SK-N-SH treated with all-trans-retinoic acid at 6 μM for 48 hours (cell line): ENCODE measurements around the gene AFG1L.

Experiments
- ATAC-seq: fragments of 200-7000 bp; cut with Tn5 transposase; 3 replicates; pipeline ENCODE4 v1.9.1; 2020; ENCODE audit warnings: mild to moderate bottlenecking, moderate library complexity
- ARNTL ChIP-seq: fragments of 450-650 bp; formaldehyde crosslinking; IDR thresholded peaks from 2 replicates; pipeline ENCODE4 v1.5.0; 2020; ENCODE audit warnings: low read depth, mild to moderate bottlenecking, moderate library complexity, borderline replicate concordance
- BACH2 ChIP-seq: fragments of 250-450 bp; sonication (Bioruptor Pico); IDR thresholded peaks from 2 replicates; pipeline ENCODE4 v1.9.0; 2021; ENCODE audit warnings: mild to moderate bottlenecking, borderline replicate concordance
- CSDC2 ChIP-seq: fragments of 250-450 bp; sonication (Bioruptor Pico); IDR thresholded peaks from 2 replicates; pipeline ENCODE4 v1.5.0; 2020; ENCODE audit warnings: mild to moderate bottlenecking, moderate library complexity
- ESRRG ChIP-seq: fragments of 250-450 bp; sonication (Bioruptor Pico); IDR thresholded peaks from 2 replicates; pipeline ENCODE4 v1.6.1; 2021; ENCODE audit warnings: mild to moderate bottlenecking
- GLIS3 ChIP-seq: fragments of 250-450 bp; sonication (Bioruptor Pico); IDR thresholded peaks from 2 replicates; pipeline ENCODE4 v1.5.0; 2020; ENCODE audit warnings: mild to moderate bottlenecking, moderate library complexity
- ISL1 ChIP-seq: fragments of 250-450 bp; sonication (Bioruptor Pico); IDR thresholded peaks from 2 replicates; pipeline ENCODE4 v2.1.2; 2022; ENCODE audit warnings: mild to moderate bottlenecking, moderate library complexity
- OSR1 ChIP-seq: fragments of 250-450 bp; sonication (Bioruptor Pico); IDR thresholded peaks from 2 replicates; pipeline ENCODE4 v1.8.0; 2022; ENCODE audit warnings: moderate library complexity, mild to moderate bottlenecking, inconsistent platforms
- PPARA ChIP-seq: fragments of 250-450 bp; sonication (Bioruptor Pico); IDR thresholded peaks from 2 replicates; pipeline ENCODE4 v1.5.0; 2020; ENCODE audit warnings: mild to moderate bottlenecking, borderline replicate concordance
- RARB ChIP-seq: fragments of 250-450 bp; sonication (Bioruptor Pico); IDR thresholded peaks from 2 replicates; pipeline ENCODE4 v1.8.0; 2021; ENCODE audit warnings: mild to moderate bottlenecking, moderate library complexity
- SNAI2 ChIP-seq: fragments of 250-450 bp; sonication (Bioruptor Pico); IDR thresholded peaks from 2 replicates; pipeline ENCODE4 v1.5.0; 2020; ENCODE audit warnings: mild to moderate bottlenecking, moderate library complexity
- TOX ChIP-seq: fragments of 250-450 bp; sonication (Bioruptor Pico); IDR thresholded peaks from 2 replicates; pipeline ENCODE4 v1.8.0; 2021; ENCODE audit warnings: mild to moderate bottlenecking, moderate library complexity, borderline replicate concordance
- ZC3H10 ChIP-seq: fragments of 250-450 bp; sonication (Bioruptor Pico); IDR thresholded peaks from 2 replicates; pipeline ENCODE4 v1.5.1; 2021; ENCODE audit warnings: mild to moderate bottlenecking, moderate library complexity
- ZFP3 ChIP-seq: fragments of 250-450 bp; sonication (Bioruptor Pico); IDR thresholded peaks from 2 replicates; pipeline ENCODE4 v1.5.0; 2020; ENCODE audit warnings: mild to moderate bottlenecking, moderate library complexity
- ZNF565 ChIP-seq: fragments of 450-650 bp; formaldehyde crosslinking; conservative IDR thresholded peaks from 2 replicates; pipeline ENCODE4 v1.5.0; 2020; ENCODE audit warnings: low read depth, mild to moderate bottlenecking, moderate library complexity
- ZNF70 ChIP-seq: fragments of 450-650 bp; formaldehyde crosslinking; IDR thresholded peaks from 2 replicates; pipeline ENCODE4 v1.5.0; 2020; ENCODE audit warnings: mild to moderate bottlenecking, moderate library complexity
- ZNF8 ChIP-seq: fragments of 450-650 bp; formaldehyde crosslinking; IDR thresholded peaks from 2 replicates; pipeline ENCODE4 v1.5.0; 2020; ENCODE audit warnings: mild to moderate bottlenecking, moderate library complexity
- TF ChIP-seq, protein P1 (sequence below): fragments of 250-450 bp; sonication (Bioruptor Pico); IDR thresholded peaks from 2 replicates; pipeline ENCODE4 v1.8.0; 2020; ENCODE audit warnings: mild to moderate bottlenecking, moderate library complexity, borderline replicate concordance
- TF ChIP-seq, protein P2 (sequence below): fragments of 250-450 bp; sonication (Bioruptor Pico); IDR thresholded peaks from 2 replicates; pipeline ENCODE4 v1.5.0; 2020; ENCODE audit warnings: mild to moderate bottlenecking, moderate library complexity
- TF ChIP-seq, protein P3 (sequence below): fragments of 250-450 bp; sonication (Bioruptor Pico); IDR thresholded peaks from 2 replicates; pipeline ENCODE4 v1.8.0; 2021; ENCODE audit warnings: low read depth, mild to moderate bottlenecking, moderate library complexity, borderline replicate concordance
- TF ChIP-seq, protein P4 (sequence below): fragments of 250-450 bp; sonication (Bioruptor Pico); IDR thresholded peaks from 2 replicates; pipeline ENCODE4 v1.5.1; 2020; ENCODE audit warnings: low read depth, mild to moderate bottlenecking, moderate library complexity
- TF ChIP-seq, protein P5 (sequence below): fragments of 250-450 bp; sonication (Bioruptor Pico); IDR thresholded peaks from 2 replicates; pipeline ENCODE4 v1.5.1; 2021; ENCODE audit warnings: mild to moderate bottlenecking, moderate library complexity

The AFG1L gene

DNA sequence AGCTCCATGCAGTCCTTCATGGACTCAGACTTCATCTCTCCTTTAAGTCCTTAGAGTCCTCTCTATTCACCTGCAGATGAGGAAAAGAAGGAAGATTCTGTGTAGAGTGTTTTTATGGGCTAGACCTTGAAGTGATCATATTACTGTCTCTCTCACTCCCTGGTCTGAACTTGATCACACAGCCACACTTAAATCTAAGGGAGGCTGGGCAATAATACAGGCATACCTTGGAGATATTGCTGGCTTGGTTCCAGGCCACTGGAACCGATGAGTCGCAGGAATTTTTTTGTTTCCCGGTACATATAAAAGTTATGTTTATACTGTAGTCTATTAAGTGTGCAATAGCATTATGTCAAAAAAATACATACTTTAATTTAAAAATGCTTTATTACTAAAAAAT lies 206.7 kb downstream of the AFG1L start:
- TF ChIP-seq, protein P1, sequence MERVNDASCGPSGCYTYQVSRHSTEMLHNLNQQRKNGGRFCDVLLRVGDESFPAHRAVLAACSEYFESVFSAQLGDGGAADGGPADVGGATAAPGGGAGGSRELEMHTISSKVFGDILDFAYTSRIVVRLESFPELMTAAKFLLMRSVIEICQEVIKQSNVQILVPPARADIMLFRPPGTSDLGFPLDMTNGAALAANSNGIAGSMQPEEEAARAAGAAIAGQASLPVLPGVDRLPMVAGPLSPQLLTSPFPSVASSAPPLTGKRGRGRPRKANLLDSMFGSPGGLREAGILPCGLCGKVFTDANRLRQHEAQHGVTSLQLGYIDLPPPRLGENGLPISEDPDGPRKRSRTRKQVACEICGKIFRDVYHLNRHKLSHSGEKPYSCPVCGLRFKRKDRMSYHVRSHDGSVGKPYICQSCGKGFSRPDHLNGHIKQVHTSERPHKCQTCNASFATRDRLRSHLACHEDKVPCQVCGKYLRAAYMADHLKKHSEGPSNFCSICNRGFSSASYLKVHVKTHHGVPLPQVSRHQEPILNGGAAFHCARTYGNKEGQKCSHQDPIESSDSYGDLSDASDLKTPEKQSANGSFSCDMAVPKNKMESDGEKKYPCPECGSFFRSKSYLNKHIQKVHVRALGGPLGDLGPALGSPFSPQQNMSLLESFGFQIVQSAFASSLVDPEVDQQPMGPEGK (CRISPR knock-in tag): no peak
- TF ChIP-seq CSDC2 (no peak), TOX (CRISPR knock-in tag) (no peak), ZC3H10 (CRISPR knock-in tag) (no peak), ARNTL (CRISPR knock-in tag) (no peak), ISL1 (no peak), BACH2 (CRISPR knock-in tag) (no peak), ZNF565 (CRISPR knock-in tag) (no peak), PPARA (no peak), ZNF70 (CRISPR knock-in tag) (no peak), ZNF8 (CRISPR knock-in tag) (no peak), GLIS3 (CRISPR knock-in tag) (no peak), ESRRG (no peak), ZFP3 (no peak), SNAI2 (CRISPR knock-in tag) (no peak)
- TF ChIP-seq, protein P2, sequence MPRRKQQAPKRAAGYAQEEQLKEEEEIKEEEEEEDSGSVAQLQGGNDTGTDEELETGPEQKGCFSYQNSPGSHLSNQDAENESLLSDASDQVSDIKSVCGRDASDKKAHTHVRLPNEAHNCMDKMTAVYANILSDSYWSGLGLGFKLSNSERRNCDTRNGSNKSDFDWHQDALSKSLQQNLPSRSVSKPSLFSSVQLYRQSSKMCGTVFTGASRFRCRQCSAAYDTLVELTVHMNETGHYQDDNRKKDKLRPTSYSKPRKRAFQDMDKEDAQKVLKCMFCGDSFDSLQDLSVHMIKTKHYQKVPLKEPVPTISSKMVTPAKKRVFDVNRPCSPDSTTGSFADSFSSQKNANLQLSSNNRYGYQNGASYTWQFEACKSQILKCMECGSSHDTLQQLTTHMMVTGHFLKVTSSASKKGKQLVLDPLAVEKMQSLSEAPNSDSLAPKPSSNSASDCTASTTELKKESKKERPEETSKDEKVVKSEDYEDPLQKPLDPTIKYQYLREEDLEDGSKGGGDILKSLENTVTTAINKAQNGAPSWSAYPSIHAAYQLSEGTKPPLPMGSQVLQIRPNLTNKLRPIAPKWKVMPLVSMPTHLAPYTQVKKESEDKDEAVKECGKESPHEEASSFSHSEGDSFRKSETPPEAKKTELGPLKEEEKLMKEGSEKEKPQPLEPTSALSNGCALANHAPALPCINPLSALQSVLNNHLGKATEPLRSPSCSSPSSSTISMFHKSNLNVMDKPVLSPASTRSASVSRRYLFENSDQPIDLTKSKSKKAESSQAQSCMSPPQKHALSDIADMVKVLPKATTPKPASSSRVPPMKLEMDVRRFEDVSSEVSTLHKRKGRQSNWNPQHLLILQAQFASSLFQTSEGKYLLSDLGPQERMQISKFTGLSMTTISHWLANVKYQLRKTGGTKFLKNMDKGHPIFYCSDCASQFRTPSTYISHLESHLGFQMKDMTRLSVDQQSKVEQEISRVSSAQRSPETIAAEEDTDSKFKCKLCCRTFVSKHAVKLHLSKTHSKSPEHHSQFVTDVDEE: no peak
- TF ChIP-seq, protein P3, sequence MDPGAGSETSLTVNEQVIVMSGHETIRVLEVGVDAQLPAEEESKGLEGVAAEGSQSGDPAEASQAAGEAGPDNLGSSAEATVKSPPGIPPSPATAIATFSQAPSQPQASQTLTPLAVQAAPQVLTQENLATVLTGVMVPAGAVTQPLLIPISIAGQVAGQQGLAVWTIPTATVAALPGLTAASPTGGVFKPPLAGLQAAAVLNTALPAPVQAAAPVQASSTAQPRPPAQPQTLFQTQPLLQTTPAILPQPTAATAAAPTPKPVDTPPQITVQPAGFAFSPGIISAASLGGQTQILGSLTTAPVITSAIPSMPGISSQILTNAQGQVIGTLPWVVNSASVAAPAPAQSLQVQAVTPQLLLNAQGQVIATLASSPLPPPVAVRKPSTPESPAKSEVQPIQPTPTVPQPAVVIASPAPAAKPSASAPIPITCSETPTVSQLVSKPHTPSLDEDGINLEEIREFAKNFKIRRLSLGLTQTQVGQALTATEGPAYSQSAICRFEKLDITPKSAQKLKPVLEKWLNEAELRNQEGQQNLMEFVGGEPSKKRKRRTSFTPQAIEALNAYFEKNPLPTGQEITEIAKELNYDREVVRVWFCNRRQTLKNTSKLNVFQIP: no peak
- TF ChIP-seq, protein P4, sequence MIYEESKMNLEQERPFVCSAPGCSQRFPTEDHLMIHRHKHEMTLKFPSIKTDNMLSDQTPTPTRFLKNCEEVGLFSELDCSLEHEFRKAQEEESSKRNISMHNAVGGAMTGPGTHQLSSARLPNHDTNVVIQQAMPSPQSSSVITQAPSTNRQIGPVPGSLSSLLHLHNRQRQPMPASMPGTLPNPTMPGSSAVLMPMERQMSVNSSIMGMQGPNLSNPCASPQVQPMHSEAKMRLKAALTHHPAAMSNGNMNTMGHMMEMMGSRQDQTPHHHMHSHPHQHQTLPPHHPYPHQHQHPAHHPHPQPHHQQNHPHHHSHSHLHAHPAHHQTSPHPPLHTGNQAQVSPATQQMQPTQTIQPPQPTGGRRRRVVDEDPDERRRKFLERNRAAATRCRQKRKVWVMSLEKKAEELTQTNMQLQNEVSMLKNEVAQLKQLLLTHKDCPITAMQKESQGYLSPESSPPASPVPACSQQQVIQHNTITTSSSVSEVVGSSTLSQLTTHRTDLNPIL (CRISPR knock-in tag): no peak
- peak; percentile 75 for ATAC-seq

DNA sequence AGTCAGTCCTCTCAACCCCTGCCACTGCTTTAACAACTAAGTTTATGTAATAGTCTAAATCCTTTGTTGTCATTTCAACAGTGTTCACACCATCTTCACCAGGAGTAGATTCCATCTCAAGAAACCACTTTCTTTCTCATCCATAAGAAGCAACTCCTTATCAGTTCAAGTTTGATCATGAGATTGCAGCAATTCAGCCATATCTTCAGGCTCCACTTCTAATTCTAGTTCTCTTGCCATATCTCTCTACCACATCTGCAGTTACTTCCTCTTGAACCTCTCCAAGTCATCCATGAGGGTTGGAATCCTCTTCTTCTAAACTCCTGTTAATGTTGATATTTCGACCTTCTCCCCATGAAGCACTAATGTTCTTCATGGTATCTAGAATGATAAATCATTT lies 208.0 kb downstream of the AFG1L start:
- no peak for ATAC-seq
- TF ChIP-seq RARB (CRISPR knock-in tag) (no peak), ZNF8 (CRISPR knock-in tag) (no peak), ISL1 (no peak), TOX (CRISPR knock-in tag) (no peak), ZNF565 (CRISPR knock-in tag) (no peak), PPARA (no peak)
- TF ChIP-seq, protein P3: no peak
- TF ChIP-seq, all 23 proteins: peak for 0

DNA sequence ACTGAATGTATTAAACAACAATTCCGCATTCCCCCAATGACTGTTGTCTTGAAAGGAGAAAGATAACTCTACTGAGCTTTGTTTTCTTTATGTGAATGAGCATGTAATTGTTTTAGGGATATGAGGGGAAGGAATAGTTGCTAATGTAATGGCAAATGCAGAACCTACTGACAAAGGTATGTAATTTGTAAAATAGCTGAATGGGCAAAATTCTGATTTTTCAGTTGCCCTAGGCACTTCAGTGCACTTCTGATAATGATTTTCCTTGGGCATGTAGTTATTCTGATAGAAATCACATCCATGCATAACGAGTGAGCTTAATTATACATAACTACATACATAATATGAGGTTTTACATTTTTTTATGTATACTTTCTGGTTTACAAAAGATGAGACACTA lies 212.5 kb downstream of the AFG1L start:
- TF ChIP-seq ZFP3: no peak
- no peak for TF ChIP-seq CSDC2
- TF ChIP-seq, protein P3: no peak
- TF ChIP-seq, protein P4 (CRISPR knock-in tag): no peak
- TF ChIP-seq, protein P5, sequence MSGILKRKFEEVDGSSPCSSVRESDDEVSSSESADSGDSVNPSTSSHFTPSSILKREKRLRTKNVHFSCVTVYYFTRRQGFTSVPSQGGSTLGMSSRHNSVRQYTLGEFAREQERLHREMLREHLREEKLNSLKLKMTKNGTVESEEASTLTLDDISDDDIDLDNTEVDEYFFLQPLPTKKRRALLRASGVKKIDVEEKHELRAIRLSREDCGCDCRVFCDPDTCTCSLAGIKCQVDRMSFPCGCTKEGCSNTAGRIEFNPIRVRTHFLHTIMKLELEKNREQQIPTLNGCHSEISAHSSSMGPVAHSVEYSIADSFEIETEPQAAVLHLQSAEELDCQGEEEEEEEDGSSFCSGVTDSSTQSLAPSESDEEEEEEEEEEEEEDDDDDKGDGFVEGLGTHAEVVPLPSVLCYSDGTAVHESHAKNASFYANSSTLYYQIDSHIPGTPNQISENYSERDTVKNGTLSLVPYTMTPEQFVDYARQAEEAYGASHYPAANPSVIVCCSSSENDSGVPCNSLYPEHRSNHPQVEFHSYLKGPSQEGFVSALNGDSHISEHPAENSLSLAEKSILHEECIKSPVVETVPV (CRISPR knock-in tag): no peak
- no peak for TF ChIP-seq ESRRG
- no peak for TF ChIP-seq ZNF8 (CRISPR knock-in tag)
- no peak for TF ChIP-seq ARNTL (CRISPR knock-in tag)
- TF ChIP-seq ZNF565 (CRISPR knock-in tag): no peak
- no peak for TF ChIP-seq BACH2 (CRISPR knock-in tag)
- no peak for TF ChIP-seq OSR1 (CRISPR knock-in tag)
- no peak for ATAC-seq
